GM21737 (cell line): ENCODE data around the gene RAP2A.

Source experiments
- ATAC-seq: cut with Tn5 transposase; IDR thresholded peaks from one replicate; pipeline ENCODE4 v1.9.1; 2021; ENCODE audit warnings: mild to moderate bottlenecking, moderate library complexity; ENCODE audit not compliant: unreplicated experiment

RAP2A gene

DNA sequence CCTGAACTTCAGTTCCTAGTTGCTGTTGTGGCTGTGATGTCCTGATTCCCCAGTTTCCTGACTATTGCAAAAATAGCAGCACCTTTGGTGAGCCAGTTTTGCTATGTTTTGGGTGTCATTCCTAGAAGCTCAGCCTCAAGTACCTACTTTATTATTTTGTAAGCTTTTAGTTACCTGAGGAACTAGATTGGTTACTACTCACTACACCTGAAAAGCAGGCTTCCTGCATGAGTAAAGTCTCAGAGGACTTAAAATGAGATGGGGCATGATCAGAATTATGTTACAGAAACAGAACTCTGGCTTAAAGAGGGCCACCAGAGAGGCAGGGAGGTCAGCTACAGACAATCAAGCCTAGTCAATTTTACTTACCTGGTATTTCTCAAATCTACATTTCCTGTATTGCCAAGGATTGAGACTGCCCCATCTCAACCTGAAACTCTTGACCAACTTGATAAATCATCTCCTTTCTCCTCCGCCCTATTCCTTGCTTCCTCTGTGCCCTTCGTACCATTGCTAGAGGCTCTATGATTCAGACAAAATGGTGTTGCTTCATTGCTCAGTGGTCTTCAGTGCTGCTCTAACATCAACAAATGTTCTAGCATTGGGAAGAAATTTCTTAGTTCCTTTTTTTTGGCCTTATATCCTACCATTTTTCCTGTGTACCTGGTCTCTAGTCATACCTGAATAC, 58.9 kb downstream of the RAP2A start:
- no peak for ATAC-seq

- no peak for ATAC-seq
Measured at GRCh38 chr13:97493456-97493855, 59.5 kb downstream of the RAP2A start.

DNA sequence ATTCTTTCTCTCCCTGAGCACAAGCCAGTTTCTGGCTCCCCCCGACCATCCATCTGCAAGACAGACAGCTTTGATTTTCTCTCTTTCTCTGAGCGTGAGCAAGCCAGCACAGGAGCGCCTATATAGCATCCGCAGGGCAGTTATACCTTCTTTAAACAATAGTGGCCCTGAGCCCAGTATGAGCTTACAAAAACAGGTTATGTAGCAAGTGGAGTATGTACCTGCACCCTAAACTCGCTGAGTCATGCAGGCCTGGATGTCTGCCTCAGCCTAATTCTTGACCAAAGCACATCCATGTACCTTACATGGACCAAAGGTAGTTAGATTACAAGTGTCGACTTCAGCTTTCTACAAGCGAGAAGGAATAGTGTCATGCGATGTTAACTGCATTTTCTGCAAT, 61.7 kb downstream of the RAP2A start:
- ATAC-seq: no peak

GRCh38 chr13:97496511-97496910, 62.5 kb downstream of the RAP2A start:
- ATAC-seq: no peak

- ATAC-seq: no peak
Measured at GRCh38 chr13:97497400-97497799, 63.4 kb downstream of the RAP2A start.

GRCh38 chr13:97498419-97498818, 64.5 kb downstream of the RAP2A start:
- ATAC-seq: no peak

GRCh38 chr13:97499181-97499580, 65.2 kb downstream of the RAP2A start:
- ATAC-seq: no peak

GRCh38 chr13:97502181-97502580, 68.2 kb downstream of the RAP2A start:
- ATAC-seq: no peak

DNA sequence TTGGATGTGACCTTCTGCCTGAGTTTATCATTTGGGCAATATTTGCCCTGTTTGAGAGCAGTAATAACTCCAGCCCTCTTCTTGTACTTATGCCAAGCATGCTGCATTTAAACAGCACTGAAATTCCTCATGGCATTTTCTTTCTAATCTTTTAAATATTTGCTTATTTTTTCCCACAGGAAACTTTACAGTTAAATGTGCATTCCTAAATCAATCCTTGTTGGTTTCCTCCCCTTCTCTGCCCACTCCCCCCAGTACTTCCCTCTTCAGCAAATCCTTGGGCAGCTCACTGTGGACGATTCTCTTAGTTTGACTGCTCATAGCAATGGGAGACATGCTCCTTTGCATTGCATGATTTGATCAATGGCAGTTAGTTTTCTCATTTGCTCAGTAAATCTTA, 68.7 kb downstream of the RAP2A start:
- no peak for ATAC-seq

DNA sequence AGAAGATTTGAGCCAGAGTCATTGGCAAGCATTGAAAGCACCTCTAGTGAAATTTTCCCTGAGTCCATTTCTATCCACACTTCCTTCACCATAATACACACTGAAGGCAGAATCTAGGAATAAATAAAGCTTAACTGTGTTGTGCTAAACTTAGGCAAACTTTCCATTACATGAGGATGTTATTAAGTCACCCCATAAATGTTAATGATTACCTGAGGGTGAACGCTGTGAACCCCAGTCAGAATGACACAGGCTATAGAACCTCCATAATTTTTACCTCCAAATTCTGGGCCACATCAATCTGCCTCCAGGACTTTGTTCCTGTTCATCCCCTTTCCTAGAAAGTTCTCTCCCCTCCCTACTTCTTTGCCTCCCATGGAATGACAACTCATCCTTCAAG, 71.0 kb downstream of the RAP2A start:
- no peak for ATAC-seq

GRCh38 chr13:97506511-97506910, 72.5 kb downstream of the RAP2A start:
- ATAC-seq: no peak

DNA sequence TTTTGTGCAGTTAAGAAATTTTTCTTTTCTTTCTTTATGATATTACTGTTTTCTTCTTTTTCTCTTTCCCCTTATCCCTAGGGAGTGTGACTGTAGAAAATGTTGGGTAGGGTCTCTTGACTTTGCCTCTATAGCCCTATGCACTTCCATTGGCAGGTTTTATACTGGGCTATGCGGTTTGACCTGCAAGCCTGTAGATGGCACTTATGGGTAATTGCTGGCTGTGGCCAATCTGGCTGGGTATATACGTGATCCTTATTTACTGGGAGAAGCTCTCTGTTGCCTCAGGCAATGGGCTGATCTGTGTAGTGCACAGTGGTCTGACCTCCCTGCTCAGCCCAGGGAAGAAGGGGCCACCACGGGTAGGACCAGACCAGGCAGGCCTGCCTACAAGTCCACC, 78.8 kb downstream of the RAP2A start:
- ATAC-seq: no peak

DNA sequence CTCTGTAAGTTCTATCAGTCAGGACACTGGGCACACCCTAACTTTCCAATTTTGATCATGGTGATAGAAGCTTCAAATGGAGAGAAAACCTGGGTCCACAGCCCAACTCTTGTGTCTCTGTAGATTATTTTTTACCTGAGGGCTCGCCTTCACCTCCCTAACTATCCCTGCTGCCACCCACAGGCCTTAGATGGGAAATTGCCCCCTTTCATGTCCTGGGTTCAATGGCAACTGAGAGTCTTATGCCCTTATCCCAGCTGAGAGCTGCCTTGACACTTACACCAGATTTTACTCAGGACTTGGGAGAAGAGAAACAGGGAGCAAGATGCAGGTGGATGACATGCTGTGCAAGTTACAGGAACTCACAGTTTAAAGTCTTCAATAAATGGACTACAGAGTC, 81.7 kb downstream of the RAP2A start:
- ATAC-seq: no peak

DNA sequence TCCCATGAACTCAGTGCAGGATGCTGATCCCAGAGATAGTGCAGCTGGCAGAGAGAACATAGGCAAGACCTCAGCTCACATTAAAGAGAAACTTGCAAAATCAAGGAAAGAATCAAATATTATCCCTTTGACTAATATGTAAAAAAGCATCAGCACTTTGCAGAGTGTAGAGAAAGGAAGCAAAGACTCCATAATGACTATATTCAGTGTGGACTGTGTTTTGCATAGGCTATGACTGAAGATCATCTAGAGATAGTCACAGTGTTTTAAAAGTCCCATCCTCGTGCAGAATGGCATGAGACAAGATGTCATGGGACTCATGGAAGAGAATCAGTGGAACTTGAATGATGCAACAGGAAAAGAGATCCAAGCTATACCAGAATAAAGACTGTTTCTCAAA, 84.0 kb downstream of the RAP2A start:
- ATAC-seq: no peak
